ENCODE data around the gene KRTAP19-1.

DNA sequence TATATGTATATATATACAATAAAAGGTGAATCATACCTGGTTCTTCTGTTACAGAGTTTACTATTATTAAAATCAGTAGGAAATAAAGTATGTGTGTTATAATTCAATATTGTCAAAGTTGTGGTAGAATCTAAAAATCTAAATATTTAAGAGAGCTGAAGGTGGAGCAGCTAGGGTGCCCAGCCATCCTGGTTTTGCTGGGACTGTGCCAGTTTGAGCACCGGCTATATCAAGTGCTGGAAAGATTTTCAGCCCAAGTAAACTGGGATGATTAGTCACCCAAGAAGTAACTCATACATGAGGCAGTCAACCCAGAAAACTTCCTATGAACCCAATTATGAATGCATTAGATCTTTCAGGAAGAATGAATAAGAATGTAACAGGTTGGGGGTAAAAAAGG lies 38.7 kb upstream of the KRTAP19-1 start:
- TF ChIP-seq, protein P1, sequence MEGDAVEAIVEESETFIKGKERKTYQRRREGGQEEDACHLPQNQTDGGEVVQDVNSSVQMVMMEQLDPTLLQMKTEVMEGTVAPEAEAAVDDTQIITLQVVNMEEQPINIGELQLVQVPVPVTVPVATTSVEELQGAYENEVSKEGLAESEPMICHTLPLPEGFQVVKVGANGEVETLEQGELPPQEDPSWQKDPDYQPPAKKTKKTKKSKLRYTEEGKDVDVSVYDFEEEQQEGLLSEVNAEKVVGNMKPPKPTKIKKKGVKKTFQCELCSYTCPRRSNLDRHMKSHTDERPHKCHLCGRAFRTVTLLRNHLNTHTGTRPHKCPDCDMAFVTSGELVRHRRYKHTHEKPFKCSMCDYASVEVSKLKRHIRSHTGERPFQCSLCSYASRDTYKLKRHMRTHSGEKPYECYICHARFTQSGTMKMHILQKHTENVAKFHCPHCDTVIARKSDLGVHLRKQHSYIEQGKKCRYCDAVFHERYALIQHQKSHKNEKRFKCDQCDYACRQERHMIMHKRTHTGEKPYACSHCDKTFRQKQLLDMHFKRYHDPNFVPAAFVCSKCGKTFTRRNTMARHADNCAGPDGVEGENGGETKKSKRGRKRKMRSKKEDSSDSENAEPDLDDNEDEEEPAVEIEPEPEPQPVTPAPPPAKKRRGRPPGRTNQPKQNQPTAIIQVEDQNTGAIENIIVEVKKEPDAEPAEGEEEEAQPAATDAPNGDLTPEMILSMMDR (IDR thresholded peaks at IDR 0.05) = no peak
- TF ChIP-seq POLR2A (IDR thresholded peaks at IDR 0.05) = no peak

All from stomach (tissue), 4 donors.